ENCODE data around the gene FAR1.

FAR1 gene

GRCh38 chr11:13776134-13776815 is 107.8 kb downstream of the FAR1 start:
- DNase-seq (ENCODE audit: low read depth), result no peak

- DNase-seq (ENCODE audit: low read depth), result no peak
These were observed 109.0 kb downstream of the FAR1 start for GRCh38 chr11:13777341-13777985.

- no peak for DNase-seq (ENCODE audit: low read depth)
These were observed 109.9 kb downstream of the FAR1 start for GRCh38 chr11:13778345-13778744.

- no peak for DNase-seq (ENCODE audit: low read depth)
These were observed 112.7 kb downstream of the FAR1 start for GRCh38 chr11:13781153-13781552.

All from HS-5 (cell line).